Stimulated activated CD8-positive, alpha-beta memory T cell treated with anti-CD3 and anti-CD28 coated beads, Interleukin-12 subunit alpha, Interleukin-12 subunit beta, amount 100 ng/mL, for 24 hours (primary cell): ENCODE results near the gene RAD51.
"Not testable (repeated sequence)": the region's sequence is repeated elsewhere in the genome, so short reads cannot be mapped to it uniquely, and the experiment has no call there.

Experiments used
- DNase-seq: peaks from one replicate; pipeline ENCODE4 v3.0.0-alpha.2; 2020; ENCODE audit errors: extremely low read depth

RAD51 gene

GRCh38 chr15:40694688-40695468, at the start of gene RAD51:
Gene RAD51 (plus strand): TSS chr15:40695174. CDS start chr15:40698759, 3,585 bp downstream.
- DNase-seq, result peak; percentile 74

- no peak for DNase-seq
Observed at GRCh38 chr15:40647523-40647922, 47.5 kb upstream of the RAD51 start.

GRCh38 chr15:40650479-40650878, 44.5 kb upstream of the RAD51 start:
- DNase-seq, result no peak

GRCh38 chr15:40660686-40661085, 34.3 kb upstream of the RAD51 start:
- DNase-seq, result no peak

- DNase-seq, result no peak
Observed at GRCh38 chr15:40664909-40665308, 30.1 kb upstream of the RAD51 start.

GRCh38 chr15:40676290-40676689, 18.7 kb upstream of the RAD51 start:
- not testable (repeated sequence) for DNase-seq

GRCh38 chr15:40676906-40677305, 18.1 kb upstream of the RAD51 start:
- not testable (repeated sequence) for DNase-seq

GRCh38 chr15:40680151-40680550, 14.8 kb upstream of the RAD51 start:
- DNase-seq, result no peak

GRCh38 chr15:40680959-40681358, 14.0 kb upstream of the RAD51 start:
- not testable (repeated sequence) for DNase-seq

- DNase-seq, result no peak
Observed at GRCh38 chr15:40684381-40684780, 10.6 kb upstream of the RAD51 start.

- DNase-seq, result no peak
Observed at GRCh38 chr15:40685376-40685775, 9.6 kb upstream of the RAD51 start.

- no peak for DNase-seq
Observed at GRCh38 chr15:40688932-40689799, 5.8 kb upstream of the RAD51 start.

- no peak for DNase-seq
Observed at GRCh38 chr15:40691737-40692136, 3.2 kb upstream of the RAD51 start.

GRCh38 chr15:40693904-40694687, 878 bp upstream of the RAD51 start:
- DNase-seq, result no peak

- no peak for DNase-seq
Observed at GRCh38 chr15:40695469-40695890, 506 bp downstream of the RAD51 start.

- no peak for DNase-seq
Observed at GRCh38 chr15:40696228-40696627, 1.3 kb downstream of the RAD51 start.

- no peak for DNase-seq
Observed at GRCh38 chr15:40697916-40698315, 2.9 kb downstream of the RAD51 start.

- no peak for DNase-seq
Observed at GRCh38 chr15:40702077-40702476, 7.1 kb downstream of the RAD51 start.

GRCh38 chr15:40706121-40706520, 11.1 kb downstream of the RAD51 start:
- DNase-seq, result no peak

- DNase-seq, result no peak
Observed at GRCh38 chr15:40714144-40714543, 19.2 kb downstream of the RAD51 start.

GRCh38 chr15:40716165-40716564, 21.2 kb downstream of the RAD51 start:
- DNase-seq, result no peak

GRCh38 chr15:40721701-40722100, 26.7 kb downstream of the RAD51 start:
- no peak for DNase-seq
